ENCODE measurements around the gene HIVEP3.

GRCh38 chr1:41888756-41889155 is 30.0 kb downstream of the HIVEP3 start:
- TF ChIP-seq, protein P1, sequence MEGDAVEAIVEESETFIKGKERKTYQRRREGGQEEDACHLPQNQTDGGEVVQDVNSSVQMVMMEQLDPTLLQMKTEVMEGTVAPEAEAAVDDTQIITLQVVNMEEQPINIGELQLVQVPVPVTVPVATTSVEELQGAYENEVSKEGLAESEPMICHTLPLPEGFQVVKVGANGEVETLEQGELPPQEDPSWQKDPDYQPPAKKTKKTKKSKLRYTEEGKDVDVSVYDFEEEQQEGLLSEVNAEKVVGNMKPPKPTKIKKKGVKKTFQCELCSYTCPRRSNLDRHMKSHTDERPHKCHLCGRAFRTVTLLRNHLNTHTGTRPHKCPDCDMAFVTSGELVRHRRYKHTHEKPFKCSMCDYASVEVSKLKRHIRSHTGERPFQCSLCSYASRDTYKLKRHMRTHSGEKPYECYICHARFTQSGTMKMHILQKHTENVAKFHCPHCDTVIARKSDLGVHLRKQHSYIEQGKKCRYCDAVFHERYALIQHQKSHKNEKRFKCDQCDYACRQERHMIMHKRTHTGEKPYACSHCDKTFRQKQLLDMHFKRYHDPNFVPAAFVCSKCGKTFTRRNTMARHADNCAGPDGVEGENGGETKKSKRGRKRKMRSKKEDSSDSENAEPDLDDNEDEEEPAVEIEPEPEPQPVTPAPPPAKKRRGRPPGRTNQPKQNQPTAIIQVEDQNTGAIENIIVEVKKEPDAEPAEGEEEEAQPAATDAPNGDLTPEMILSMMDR (IDR thresholded peaks at IDR 0.05) = no peak
- TF ChIP-seq POLR2A (IDR thresholded peaks at IDR 0.05) = no peak

All from body of pancreas (tissue), 4 donors.